ENCODE measurements around the gene GPER1.

GPER1 gene

DNA sequence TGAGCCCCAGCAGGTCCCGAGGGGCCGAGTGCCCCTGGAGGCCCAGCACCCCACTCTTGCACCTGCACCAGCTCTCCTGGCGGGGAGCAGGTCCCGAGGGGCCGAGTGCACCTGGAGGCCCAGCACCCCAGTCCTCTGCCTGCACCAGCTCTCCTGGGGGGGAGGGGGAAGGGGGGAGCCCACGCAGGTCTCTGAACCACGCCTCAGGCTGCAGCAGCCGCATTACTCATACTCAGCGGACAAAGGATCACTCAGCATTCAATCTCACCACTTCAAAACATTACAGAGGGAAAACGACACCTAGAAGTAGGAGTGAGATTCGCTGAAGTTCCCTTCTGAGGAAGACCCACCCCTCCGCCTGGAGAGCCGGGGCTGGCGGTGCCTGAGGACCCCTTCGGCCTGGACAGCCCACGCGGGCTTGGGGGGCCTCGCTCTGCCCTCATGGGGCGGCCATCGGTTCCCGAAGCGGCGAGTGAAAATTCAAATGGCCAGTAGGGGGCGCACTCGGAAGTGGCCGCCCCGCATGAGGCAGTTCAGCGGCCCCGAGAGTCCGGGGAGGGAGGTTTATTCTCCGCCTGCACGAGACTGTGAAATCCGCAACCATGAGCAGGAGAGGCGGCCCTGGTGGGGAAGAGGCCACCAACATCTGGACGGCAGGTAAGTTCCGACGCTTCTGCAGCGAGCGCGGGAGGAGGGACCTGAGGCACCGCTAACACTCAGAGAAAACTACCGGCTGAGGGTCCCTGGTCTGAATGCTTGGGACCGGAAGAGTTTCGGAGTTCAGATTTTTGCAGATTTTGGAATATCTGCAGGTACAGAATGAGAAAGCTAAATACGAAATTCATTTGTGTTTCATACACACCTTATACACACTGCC is 1.1 kb upstream of the GPER1 start:
- peak; percentile 43 to 86 (median 72) for DNase-seq (ENCODE audit: low read depth in 2 of 3, low spot score in 2 of 3)

DNA sequence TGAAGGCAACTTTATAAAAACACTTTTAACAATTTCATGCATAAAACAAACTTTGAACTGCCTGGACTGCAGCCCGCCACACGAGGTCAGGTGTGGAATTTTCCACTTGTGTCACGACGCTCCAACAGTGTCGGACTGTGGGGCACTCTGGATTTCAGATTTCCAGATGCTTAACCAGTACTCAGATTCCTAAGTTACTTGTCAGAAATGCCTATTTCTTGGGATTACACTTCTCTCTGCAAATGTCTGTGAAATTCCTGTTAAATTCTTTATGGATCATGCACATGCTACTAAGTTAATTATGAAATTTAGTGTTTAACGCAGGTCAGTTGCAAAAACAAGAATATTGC is 473 bp upstream of the GPER1 start:
- DNase-seq (ENCODE audit: low read depth in 2 of 3, low spot score in 2 of 3) = no peak

- no peak for DNase-seq (ENCODE audit: low read depth in 2 of 3, low spot score in 2 of 3)
Measured at GRCh38 chr7:1090236-1090635, 2.3 kb downstream of the GPER1 start.

GRCh38 chr7:1090686-1091643 is 3.1 kb downstream of the GPER1 start:
- no peak for DNase-seq (ENCODE audit: low read depth in 2 of 3, low spot score in 2 of 3)

- DNase-seq (ENCODE audit: low read depth in 2 of 3, low spot score in 2 of 3) = no peak
Measured at GRCh38 chr7:1091644-1092027, 3.7 kb downstream of the GPER1 start.

DNA sequence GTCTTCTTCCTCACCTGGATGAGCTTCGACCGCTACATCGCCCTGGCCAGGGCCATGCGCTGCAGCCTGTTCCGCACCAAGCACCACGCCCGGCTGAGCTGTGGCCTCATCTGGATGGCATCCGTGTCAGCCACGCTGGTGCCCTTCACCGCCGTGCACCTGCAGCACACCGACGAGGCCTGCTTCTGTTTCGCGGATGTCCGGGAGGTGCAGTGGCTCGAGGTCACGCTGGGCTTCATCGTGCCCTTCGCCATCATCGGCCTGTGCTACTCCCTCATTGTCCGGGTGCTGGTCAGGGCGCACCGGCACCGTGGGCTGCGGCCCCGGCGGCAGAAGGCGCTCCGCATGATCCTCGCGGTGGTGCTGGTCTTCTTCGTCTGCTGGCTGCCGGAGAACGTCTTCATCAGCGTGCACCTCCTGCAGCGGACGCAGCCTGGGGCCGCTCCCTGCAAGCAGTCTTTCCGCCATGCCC is 4.3 kb downstream of the GPER1 start:
- DNase-seq (ENCODE audit: low read depth in 2 of 3, low spot score in 2 of 3) = no peak

- no peak for DNase-seq (ENCODE audit: low read depth in 2 of 3, low spot score in 2 of 3)
Measured at GRCh38 chr7:1092806-1093501, 5.0 kb downstream of the GPER1 start.

GRCh38 chr7:1093502-1093843 is 5.6 kb downstream of the GPER1 start:
- no peak for DNase-seq (ENCODE audit: low read depth in 2 of 3, low spot score in 2 of 3)

- no peak for DNase-seq (ENCODE audit: low read depth in 2 of 3, low spot score in 2 of 3)
Measured at GRCh38 chr7:1093916-1094508, 6.1 kb downstream of the GPER1 start.

DNA sequence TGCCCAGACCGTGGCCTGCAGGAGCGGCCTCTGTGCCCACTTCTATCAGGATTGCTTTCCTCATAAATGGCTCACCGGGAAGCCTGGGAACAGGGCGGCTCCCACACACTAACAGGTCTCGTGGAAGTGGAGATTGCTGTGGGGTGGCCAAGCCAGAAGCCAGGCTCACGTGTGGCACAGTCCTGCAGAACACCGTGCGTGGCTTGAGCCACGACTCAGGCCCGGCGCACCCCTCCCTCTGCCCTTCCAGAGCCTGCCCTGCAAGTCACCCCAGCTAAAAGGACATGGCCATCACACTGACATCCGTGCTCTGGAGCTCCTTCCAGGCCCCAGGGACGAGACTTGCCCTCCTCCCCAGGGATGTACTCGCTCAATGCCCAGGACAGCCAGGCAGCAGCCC is 7.0 kb downstream of the GPER1 start:
- DNase-seq (ENCODE audit: low read depth in 2 of 3, low spot score in 2 of 3) = no peak

- DNase-seq (ENCODE audit: low read depth in 2 of 3, low spot score in 2 of 3) = no peak
Measured at GRCh38 chr7:1095621-1096155, 7.8 kb downstream of the GPER1 start.

DNA sequence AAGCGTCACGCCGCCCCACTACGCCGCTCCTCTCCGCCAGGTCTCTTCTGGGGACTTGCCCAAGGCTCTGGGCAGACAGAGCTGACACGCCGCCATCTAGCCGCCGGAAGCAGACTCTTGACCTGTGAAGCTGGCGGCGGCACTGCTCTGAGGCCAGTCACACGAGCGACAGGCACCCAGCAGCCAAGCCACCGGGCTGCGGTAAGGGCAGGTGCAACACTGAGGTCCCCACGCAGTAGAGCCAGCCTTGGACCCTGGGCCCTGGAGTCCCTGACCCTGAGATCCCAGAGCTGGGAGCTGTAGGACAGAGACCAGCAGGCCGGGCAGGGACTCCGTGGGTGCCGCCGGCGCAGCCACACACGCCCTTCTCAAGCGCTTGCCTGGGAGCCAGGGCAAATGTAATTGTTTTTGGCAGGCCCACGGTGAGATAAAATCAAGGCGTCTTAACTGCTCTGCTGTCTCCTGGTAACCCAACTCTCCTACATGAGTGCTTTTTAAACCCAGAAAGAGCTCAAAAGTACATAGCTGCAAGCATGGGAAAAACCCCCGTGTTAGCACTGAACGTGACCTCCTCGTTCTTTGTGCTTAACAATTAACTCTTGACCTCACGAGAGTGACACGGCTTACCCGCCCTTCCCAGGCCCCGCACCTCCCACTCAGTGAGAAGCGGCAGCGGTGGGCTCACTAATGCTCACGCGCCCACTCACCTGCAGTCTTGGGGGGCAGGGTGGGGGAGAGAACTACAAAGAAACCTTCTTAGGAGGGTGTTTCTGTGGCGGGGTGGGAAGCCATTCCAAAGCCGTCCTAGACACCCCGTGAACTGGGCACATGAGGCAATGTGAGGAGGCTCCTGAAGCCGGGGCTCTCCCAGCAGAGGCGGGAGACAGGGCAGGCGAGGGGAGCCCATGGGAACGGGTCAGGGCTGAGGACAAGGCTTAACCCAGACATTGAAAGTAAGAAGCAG is 8.5 kb downstream of the GPER1 start:
- DNase-seq (ENCODE audit: low read depth in 2 of 3, low spot score in 2 of 3) = no peak

DNA sequence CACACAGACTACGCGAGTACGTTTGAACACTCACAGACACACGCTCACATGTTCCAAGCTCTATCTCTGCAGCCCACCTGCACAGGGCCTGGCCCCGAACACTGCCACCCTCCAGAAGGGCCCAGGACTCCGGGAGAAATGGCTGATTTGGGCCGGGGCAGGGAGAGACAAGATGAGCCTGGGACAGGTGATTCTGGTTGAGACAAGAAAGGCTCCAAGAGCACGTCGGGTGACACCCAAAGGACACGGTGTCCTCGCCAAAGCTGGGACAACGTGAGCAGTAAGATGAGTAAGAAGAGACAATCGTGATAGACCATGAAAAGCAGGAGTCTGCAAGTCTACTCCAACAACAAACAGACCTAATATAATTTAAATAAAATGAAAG is 9.2 kb downstream of the GPER1 start:
- no peak for DNase-seq (ENCODE audit: low read depth in 2 of 3, low spot score in 2 of 3)

DNA sequence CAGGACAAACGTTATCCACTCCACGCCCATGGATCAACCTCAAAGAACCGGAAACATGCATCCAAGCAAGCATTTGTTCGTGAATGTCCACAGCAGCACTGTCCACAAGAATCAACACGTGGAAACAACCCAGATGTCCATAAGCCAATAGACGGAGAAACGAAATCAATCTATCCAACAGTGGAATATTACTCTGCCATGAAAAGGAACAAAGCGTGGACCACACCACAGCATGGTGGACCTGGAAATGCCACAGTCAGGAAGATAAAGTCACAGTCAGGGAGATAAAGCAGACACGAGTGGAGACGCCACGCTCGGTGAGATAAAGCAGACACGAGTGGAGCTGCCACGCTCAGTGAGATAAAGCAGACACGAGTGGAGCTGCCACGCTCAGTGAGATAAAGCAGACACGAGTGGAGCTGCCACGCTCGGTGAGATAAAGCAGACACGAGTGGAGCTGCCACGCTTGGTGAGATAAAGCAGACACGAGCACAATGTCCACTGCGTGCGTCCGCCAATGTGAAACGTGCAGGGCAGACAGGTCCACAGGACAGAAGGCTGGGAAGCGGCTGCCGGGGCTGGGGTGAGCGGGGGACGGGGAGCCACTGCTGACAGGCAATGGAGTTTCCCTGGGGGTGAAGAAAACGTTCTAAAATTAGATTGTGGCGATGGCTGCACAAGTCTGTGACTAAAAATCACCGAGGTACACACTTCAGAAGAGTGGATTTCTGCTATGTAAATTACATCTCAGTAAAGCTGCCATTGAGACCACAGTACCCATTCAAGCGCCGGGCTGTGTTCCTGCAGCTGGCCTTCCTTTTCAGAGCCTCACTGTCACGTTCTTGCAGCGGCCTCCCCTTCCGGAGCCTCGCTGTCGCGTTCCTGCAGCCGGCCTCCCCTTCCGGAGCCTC is 10.6 kb downstream of the GPER1 start:
- no peak for DNase-seq (ENCODE audit: low read depth in 2 of 3, low spot score in 2 of 3)

DNA sequence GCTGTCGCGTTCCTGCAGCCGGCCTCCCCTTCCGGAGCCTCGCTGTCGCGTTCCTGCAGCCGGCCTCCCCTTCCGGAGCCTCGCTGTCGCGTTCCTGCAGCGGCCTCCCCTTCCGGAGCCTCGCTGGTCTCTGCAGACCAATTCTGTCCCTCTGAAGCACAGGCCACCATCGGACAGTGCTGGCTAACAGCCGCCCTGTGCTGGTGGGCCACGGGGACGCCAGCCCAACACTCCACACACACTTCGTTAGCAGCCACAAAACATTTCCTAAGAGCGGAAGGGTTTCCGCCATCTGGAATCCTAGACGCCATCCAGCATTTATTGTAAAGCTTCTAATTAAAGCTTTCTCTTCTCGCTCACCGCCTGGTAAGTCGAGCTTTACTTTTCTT is 11.2 kb downstream of the GPER1 start:
- DNase-seq (ENCODE audit: low read depth in 2 of 3, low spot score in 2 of 3) = no peak

DNA sequence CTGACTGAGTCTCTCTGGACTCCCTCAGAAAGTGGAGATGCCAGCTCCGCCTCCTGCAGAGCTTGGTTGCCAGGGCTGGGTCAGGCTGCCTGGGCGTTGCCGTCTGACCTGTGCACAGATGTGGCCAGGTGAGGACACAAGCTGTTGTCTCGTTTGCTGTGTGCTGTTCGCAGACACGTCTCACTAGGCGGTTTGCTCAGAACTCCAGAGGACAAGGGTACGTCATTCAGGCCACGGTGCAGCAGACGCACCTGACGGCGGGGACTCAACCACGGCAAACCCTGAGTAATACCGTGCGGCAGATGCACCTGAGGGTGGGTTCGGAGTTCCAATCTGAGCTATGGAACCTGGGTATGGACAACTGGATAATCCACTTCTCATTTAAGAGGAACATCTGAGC is 11.7 kb downstream of the GPER1 start:
- no peak for DNase-seq (ENCODE audit: low read depth in 2 of 3, low spot score in 2 of 3)

GRCh38 chr7:1100386-1100785 is 12.5 kb downstream of the GPER1 start:
- DNase-seq (ENCODE audit: low read depth in 2 of 3, low spot score in 2 of 3) = no peak

DNA sequence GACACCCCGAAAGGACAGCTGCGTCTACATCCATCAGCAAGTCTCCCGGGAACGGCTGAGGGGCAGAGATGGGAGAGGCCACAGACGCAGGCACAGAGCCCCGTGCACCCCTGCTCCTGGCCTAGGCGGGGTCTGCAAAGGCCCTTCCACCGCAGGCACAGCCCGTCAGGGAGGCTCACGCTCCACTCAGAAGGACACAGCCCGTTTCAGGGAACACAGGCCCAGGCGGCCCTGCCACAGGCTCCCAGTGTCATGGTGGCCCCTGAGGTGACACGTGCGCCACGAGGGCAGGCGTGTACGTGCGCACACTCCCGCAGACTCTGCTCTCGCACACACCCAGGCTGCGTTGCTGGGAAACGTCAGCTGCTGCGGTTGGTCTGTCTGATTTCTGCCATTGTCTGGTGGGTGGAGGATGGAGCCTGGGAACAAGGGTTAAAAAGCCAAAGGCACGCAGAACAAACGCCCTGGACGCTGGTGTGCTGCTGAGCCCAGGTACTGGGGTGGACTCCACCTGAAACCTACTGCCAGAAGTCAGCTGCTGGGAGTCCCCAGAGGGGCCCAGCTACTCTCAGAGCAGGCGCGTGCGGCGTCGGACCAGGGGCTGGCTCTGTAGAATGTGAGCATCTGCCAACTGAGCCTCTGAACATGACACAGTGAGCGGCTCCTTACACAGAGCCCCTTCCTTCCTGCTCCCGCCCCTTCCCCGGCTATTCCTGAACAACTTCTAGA is 13.1 kb downstream of the GPER1 start:
- DNase-seq (ENCODE audit: low read depth in 2 of 3, low spot score in 2 of 3) = no peak

Data from activated CD8-positive, alpha-beta memory T cell treated with anti-CD3 and anti-CD28 coated beads for 48 hours (primary cell).